Adipose tissue (tissue), 3 donors: Measurements from ENCODE around the gene CAMTA1. TPM values are rescaled to one million over a fixed set of nuclear protein-coding genes. Genes with fewer than 3 reads are reported as not detected.

ENCODE experiments used
- H3K27ac ChIP-seq: one replicate; pipeline ENCODE4 v1.5.1; 2013; ENCODE audit warnings: low read depth, low read length
- WGBS, 3 donors: extraction: QIAGEN DNeasy Blood & Tissue Kit; methylation state at CpG; one replicate each; pipeline ENCODE4 v1.1.7; 2013; 5-methylcytosine and 5-hydroxymethylcytosine counted together
- polyA plus RNA-seq, 3 donors: library from polyadenylated mRNA; stranded (reverse); fragments of 200-250 nt; gene quantifications; one replicate each; pipeline ENCODE4 v1.2.3, GENCODE V29; 2013
- donor health status: healthy with polysubstance abuse.
- donor health status: Bipolar disorder and iron deficiency.
- donor health status: healthy.

Gene CAMTA1
- polyA plus RNA-seq, 3 donors, result 25.7 to 111 (median 60.2) TPM

GRCh38 chr1:6970221-6970620, 185.0 kb downstream of the CAMTA1 start:
- WGBS, 3 donors, result 94 to 97% (median 96%) methylated on average over 11 of the region's 11 CpGs
- H3K27ac ChIP-seq, result no peak overlapping the region

GRCh38 chr1:6971048-6971447, 185.8 kb downstream of the CAMTA1 start:
- WGBS, 3 donors, result 74 to 83% (median 77%) methylated on average over 9 of the region's 9 CpGs
- no peak overlapping the region for H3K27ac ChIP-seq

GRCh38 chr1:6971699-6972098, 186.4 kb downstream of the CAMTA1 start:
- H3K27ac ChIP-seq, result no peak overlapping the region
- 88 to 94% (median 93%) methylated on average over 11 of the region's 11 CpGs for WGBS, 3 donors

GRCh38 chr1:6972399-6972798, 187.1 kb downstream of the CAMTA1 start:
- no peak overlapping the region for H3K27ac ChIP-seq
- WGBS, 3 donors, result 53 to 78% (median 60%) methylated on average over 4 of the region's 4 CpGs

- H3K27ac ChIP-seq, result no peak overlapping the region
- WGBS, 3 donors, result 72 to 81% (median 79%) methylated on average over 16 of the region's 16 CpGs
These were observed 190.2 kb downstream of the CAMTA1 start for GRCh38 chr1:6975331-6976043.

GRCh38 chr1:6976044-6976375, 190.8 kb downstream of the CAMTA1 start:
- H3K27ac ChIP-seq, result no peak overlapping the region
- WGBS, 3 donors, result 66 to 72% (median 66%) methylated on average over 6 of the region's 6 CpGs

GRCh38 chr1:6979003-6979613, 193.9 kb downstream of the CAMTA1 start:
- WGBS, 3 donors, result 55 to 74% (median 73%) methylated on average over 5 of the region's 5 CpGs
- no peak overlapping the region for H3K27ac ChIP-seq

- H3K27ac ChIP-seq, result no peak overlapping the region
These were observed 196.3 kb downstream of the CAMTA1 start for GRCh38 chr1:6981595-6981994.

GRCh38 chr1:6982443-6982842, 197.2 kb downstream of the CAMTA1 start:
- WGBS, 3 donors, result 81 to 90% (median 85%) methylated on average over 9 of the region's 9 CpGs
- no peak overlapping the region for H3K27ac ChIP-seq

GRCh38 chr1:6982860-6983259, 197.6 kb downstream of the CAMTA1 start:
- 90 to 98% (median 96%) methylated on average over 2 of the region's 2 CpGs for WGBS, 3 donors
- no peak overlapping the region for H3K27ac ChIP-seq

- WGBS, 3 donors, result 69 to 77% (median 76%) methylated on average over 14 of the region's 14 CpGs
- no peak overlapping the region for H3K27ac ChIP-seq
These were observed 199.3 kb downstream of the CAMTA1 start for GRCh38 chr1:6984536-6984935.

- no peak overlapping the region for H3K27ac ChIP-seq
- WGBS, 3 donors, result 42 to 44% (median 44%) methylated on average over 7 of the region's 7 CpGs
These were observed 199.7 kb downstream of the CAMTA1 start for GRCh38 chr1:6984986-6985385.

- H3K27ac ChIP-seq, result no peak overlapping the region
- 76 to 82% (median 79%) methylated on average over 17 of the region's 17 CpGs for WGBS, 3 donors
These were observed 200.5 kb downstream of the CAMTA1 start for GRCh38 chr1:6985549-6986276.

- no peak overlapping the region for H3K27ac ChIP-seq
- WGBS, 3 donors, result 85 to 93% (median 92%) methylated on average over 8 of the region's 8 CpGs
These were observed 201.0 kb downstream of the CAMTA1 start for GRCh38 chr1:6986281-6986680.

GRCh38 chr1:6987940-6988339, 202.7 kb downstream of the CAMTA1 start:
- H3K27ac ChIP-seq, result no peak overlapping the region
- whole genome bisulfite sequencing, 3 donors, result 85 to 92% (median 90%) methylated on average over 9 of the region's 9 CpGs

GRCh38 chr1:6988796-6989195, 203.5 kb downstream of the CAMTA1 start:
- 77 to 82% (median 80%) methylated on average over 3 of the region's 3 CpGs for WGBS, 3 donors
- no peak overlapping the region for H3K27ac ChIP-seq

- H3K27ac ChIP-seq, result no peak overlapping the region
- 50 to 63% (median 59%) methylated on average over 13 of the region's 13 CpGs for WGBS, 3 donors
These were observed 204.2 kb downstream of the CAMTA1 start for GRCh38 chr1:6989212-6990159.

- WGBS, 3 donors, result 73 to 79% (median 76%) methylated on average over 1 of the region's 1 CpG
- no peak overlapping the region for H3K27ac ChIP-seq
These were observed 206.0 kb downstream of the CAMTA1 start for GRCh38 chr1:6991266-6991665.

GRCh38 chr1:6995789-6996188, 210.5 kb downstream of the CAMTA1 start:
- 90 to 92% (median 91%) methylated on average over 5 of the region's 5 CpGs for WGBS, 3 donors
- H3K27ac ChIP-seq, result no peak overlapping the region
